ENCODE data around the gene PTPRZ1. TPM values are rescaled to one million over a fixed set of nuclear protein-coding genes. Genes with fewer than 3 reads are reported as not detected.

PTPRZ1 gene
- total and polyA plus RNA-seq, 7 donors: 0.01 to 0.30 (median 0.08) TPM; not detected in 4

GRCh38 chr7:122094549-122094948 is 221.6 kb downstream of the PTPRZ1 start:
- H3K4me3 ChIP-seq: no peak overlapping the region
- intact Hi-C loops (cut with DNase I): loop anchor here in 1 of 2 donors (5.0 kb wide), 1 partner anchor 433 kb away; no protein-coding TSS in a partner anchor
- peaks cover 0 to 29% of the 10 kb centered on the region in 2 donors for H3K36me3 ChIP-seq (ENCODE audit: insufficient read depth in 1 of 2, low read depth in 1 of 2)
- 86 to 91% (median 89%) methylated on average over 1 of the region's 1 CpG for WGBS, 3 donors
- H3K9me3 ChIP-seq: no peaks in the 10 kb centered on the region
- DNase-seq: no peak
- no peaks in the 10 kb centered on the region for H3K4me1 ChIP-seq
- ATAC-seq: no peak
- TF ChIP-seq CTCF (IDR thresholded peaks at IDR 0.05): no peak
- H3K27me3 ChIP-seq (ENCODE audit: insufficient read depth in 3 of 3, low read length in 2 of 3): no peaks in the 10 kb centered on the region
- no peak overlapping the region for H3K27ac ChIP-seq

DNA sequence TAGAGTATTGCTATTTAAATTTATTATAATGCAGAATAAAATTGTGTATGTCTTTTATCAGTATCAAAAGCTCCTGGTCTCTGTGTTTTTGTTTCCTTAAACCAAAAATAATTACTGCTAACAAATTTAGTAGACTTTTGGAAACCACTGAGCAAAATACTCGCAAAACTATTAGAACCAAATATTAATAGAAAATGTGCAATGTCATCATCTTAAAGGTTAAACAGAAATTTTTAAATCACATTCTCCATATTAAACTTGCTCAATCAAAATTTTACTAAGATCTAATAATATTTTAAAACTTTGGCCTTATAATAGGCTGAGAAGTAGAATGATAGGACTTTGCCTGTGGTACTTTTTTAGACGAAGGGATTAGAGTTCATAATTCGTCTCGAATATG is 222.7 kb downstream of the PTPRZ1 start:
- no peak for TF ChIP-seq CTCF (IDR thresholded peaks at IDR 0.05)
- H3K36me3 ChIP-seq (ENCODE audit: insufficient read depth in 1 of 2, low read depth in 1 of 2): peaks cover 0 to 30% of the 10 kb centered on the region in 2 donors
- no peaks in the 10 kb centered on the region for H3K4me1 ChIP-seq
- intact Hi-C loops (cut with DNase I): no loop called here
- no peaks in the 10 kb centered on the region for H3K9me3 ChIP-seq
- H3K4me3 ChIP-seq: no peak overlapping the region
- DNase-seq (no peak), ATAC-seq (no peak)
- 64 to 76% (median 71%) methylated on average over 4 of the region's 4 CpGs for WGBS, 3 donors
- H3K27ac ChIP-seq: no peak overlapping the region
- H3K27me3 ChIP-seq (ENCODE audit: insufficient read depth in 3 of 3, low read length in 2 of 3): no peaks in the 10 kb centered on the region

DNA sequence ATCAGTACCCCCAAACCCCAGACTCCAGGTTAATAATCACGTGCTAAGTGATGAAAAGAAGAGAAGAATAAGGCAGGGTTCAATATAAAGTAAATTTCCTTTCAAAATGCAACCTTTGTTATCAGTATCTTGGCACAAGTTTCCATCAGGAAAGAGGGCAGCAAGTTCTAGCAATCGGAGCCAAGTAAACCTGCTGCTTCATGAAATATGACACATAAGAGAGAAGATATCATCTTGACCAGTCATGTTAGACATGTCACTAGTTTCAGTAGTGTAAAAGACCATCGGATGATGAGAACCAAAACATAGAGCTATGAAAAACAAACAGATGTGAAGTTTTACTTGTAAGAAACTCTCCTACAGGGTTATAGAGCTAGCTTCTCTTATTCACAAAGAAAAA is 227.1 kb downstream of the PTPRZ1 start:
- H3K4me3 ChIP-seq: no peak overlapping the region
- WGBS, 3 donors: 86 to 93% (median 87%) methylated on average over 3 of the region's 3 CpGs

GRCh38 chr7:122103064-122103463 is 230.1 kb downstream of the PTPRZ1 start:
- H3K4me1 ChIP-seq: no peaks in the 10 kb centered on the region
- ATAC-seq: no peak
- H3K27ac ChIP-seq: no peak overlapping the region
- no peak overlapping the region for H3K4me3 ChIP-seq
- no peaks in the 10 kb centered on the region for H3K27me3 ChIP-seq (ENCODE audit: insufficient read depth in 3 of 3, low read length in 2 of 3)
- no peak for DNase-seq
- intact Hi-C loops (cut with DNase I): no loop called here
- H3K36me3 ChIP-seq (ENCODE audit: insufficient read depth in 1 of 2, low read depth in 1 of 2): peaks cover 0 to 24% of the 10 kb centered on the region in 2 donors
- no peak for TF ChIP-seq CTCF (IDR thresholded peaks at IDR 0.05)
- H3K9me3 ChIP-seq: peaks cover 24% of the 10 kb centered on the region

More for the DNA sequence above, 227.1 kb downstream of the PTPRZ1 start:
- DNase-seq (no peak), ATAC-seq (no peak)
- H3K9me3 ChIP-seq: peaks cover 19% of the 10 kb centered on the region
- intact Hi-C loops (cut with DNase I): no loop called here
- H3K27ac ChIP-seq: no peak overlapping the region
- no peak for TF ChIP-seq CTCF (IDR thresholded peaks at IDR 0.05)
- peaks cover 0 to 29% of the 10 kb centered on the region in 2 donors for H3K36me3 ChIP-seq (ENCODE audit: insufficient read depth in 1 of 2, low read depth in 1 of 2)
- no peaks in the 10 kb centered on the region for H3K27me3 ChIP-seq (ENCODE audit: insufficient read depth in 3 of 3, low read length in 2 of 3)
- no peaks in the 10 kb centered on the region for H3K4me1 ChIP-seq
